Measurements from ENCODE around the gene NYAP1.

- no peak for TF ChIP-seq CTCF (conservative IDR thresholded peaks at IDR 0.05)
- TF ChIP-seq ZFX (IDR thresholded peaks at IDR 0.05) = no peak
Measured at GRCh38 chr7:100455206-100455605, 28.5 kb upstream of the NYAP1 start.

All from C4-2B (cell line).